ENCODE measurements around the gene CGRRF1. TPM values are rescaled to one million over a fixed set of nuclear protein-coding genes. Genes with fewer than 3 reads are reported as not detected.

CGRRF1 gene
- total RNA-seq, 1 donor from 2014 or later, result 23.8 TPM

DNA sequence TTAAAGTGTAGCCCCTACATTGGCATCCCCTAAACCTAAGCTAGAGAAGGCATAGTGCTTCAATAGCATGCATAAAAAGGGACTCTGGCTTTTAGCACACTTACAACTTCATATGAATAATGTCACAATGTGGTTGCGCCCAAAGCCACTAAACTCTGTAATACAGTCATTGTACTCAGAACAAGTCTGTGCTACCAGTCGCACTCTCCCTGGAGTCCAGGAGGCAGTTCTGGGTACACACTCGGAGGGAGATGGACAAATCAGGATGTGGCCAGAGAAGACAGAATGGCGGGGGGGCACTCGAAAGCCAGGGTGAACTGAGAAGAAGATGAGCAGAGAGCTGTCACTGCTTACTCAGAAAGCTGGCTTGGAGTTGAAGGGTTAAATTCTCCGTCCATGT is 67.8 kb downstream of the CGRRF1 start:
- H3K9me3 Mint-ChIP-seq, result peaks cover 3% of the 10 kb centered on the region
- TF ChIP-seq, protein P1, sequence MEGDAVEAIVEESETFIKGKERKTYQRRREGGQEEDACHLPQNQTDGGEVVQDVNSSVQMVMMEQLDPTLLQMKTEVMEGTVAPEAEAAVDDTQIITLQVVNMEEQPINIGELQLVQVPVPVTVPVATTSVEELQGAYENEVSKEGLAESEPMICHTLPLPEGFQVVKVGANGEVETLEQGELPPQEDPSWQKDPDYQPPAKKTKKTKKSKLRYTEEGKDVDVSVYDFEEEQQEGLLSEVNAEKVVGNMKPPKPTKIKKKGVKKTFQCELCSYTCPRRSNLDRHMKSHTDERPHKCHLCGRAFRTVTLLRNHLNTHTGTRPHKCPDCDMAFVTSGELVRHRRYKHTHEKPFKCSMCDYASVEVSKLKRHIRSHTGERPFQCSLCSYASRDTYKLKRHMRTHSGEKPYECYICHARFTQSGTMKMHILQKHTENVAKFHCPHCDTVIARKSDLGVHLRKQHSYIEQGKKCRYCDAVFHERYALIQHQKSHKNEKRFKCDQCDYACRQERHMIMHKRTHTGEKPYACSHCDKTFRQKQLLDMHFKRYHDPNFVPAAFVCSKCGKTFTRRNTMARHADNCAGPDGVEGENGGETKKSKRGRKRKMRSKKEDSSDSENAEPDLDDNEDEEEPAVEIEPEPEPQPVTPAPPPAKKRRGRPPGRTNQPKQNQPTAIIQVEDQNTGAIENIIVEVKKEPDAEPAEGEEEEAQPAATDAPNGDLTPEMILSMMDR (conservative IDR thresholded peaks at IDR 0.05), result no peak

DNA sequence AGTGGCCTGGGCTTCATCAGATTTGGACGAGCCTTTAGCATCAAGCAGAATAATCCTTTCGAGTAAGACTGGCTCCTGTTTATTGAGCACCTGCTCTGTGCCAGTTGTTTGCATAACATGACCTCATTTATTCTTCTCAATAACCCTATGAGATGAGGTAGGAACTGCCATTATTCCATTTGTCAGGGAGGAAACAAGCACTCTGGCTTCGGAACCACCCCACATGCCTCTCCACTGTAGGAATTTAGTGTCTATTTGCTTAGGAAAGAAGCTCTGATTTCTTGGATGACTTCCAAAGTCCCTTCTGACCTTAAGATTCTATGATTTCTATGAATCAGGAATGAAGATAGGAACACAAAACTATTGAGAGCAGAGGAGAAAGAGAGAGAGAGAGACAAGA is 68.3 kb downstream of the CGRRF1 start:
- Mint-ChIP-seq H3K4me3 (no peak overlapping the region), H3K27ac (ENCODE audit: unreplicated experiment) (no peak overlapping the region), H3K4me1 (peaks cover 16% of the 10 kb centered on the region), H3K36me3 (ENCODE audit: low read depth) (peaks cover 8% of the 10 kb centered on the region), H3K9me3 (peaks cover 3% of the 10 kb centered on the region), H3K27me3 (ENCODE audit: low read depth) (no peaks in the 10 kb centered on the region)
- no peak for DNase-seq (ENCODE audit: low read depth, low spot score)
- TF ChIP-seq, protein P1 (conservative IDR thresholded peaks at IDR 0.05), result no peak

More for the DNA sequence above, 67.8 kb downstream of the CGRRF1 start:
- H3K27ac Mint-ChIP-seq (ENCODE audit: unreplicated experiment), result no peak overlapping the region
- no peak overlapping the region for H3K4me3 Mint-ChIP-seq
- H3K36me3 Mint-ChIP-seq (ENCODE audit: low read depth), result peaks cover 9% of the 10 kb centered on the region
- no peak for DNase-seq (ENCODE audit: low read depth, low spot score)
- H3K27me3 Mint-ChIP-seq (ENCODE audit: low read depth), result no peaks in the 10 kb centered on the region
- H3K4me1 Mint-ChIP-seq, result peaks cover 16% of the 10 kb centered on the region

DNA sequence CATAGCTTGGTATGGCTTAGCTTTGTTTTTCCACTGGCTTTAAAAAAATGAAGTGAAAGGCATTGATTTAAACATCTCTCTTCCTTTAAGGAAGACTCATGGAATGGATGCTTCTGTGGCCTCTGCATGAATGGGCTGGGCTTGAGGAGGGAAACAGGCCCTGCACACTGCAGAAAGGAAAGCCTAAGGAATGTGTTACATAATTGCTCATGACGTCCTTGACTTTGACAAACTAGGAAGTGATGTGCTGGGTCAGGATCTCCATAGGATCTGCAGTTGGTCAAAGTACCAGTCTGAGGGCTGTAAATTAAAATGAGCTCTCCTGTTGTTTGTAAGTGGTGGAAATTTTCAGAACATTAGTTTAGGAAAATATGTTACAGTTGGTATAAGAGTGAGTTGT is 69.9 kb downstream of the CGRRF1 start:
- Mint-ChIP-seq H3K4me3 (no peak overlapping the region), H3K27ac (ENCODE audit: unreplicated experiment) (no peak overlapping the region), H3K36me3 (ENCODE audit: low read depth) (peaks cover 3% of the 10 kb centered on the region), H3K27me3 (ENCODE audit: low read depth) (no peaks in the 10 kb centered on the region), H3K9me3 (no peaks in the 10 kb centered on the region), H3K4me1 (peaks cover 21% of the 10 kb centered on the region)
- no peak for DNase-seq (ENCODE audit: low read depth, low spot score)
- TF ChIP-seq, protein P1 (conservative IDR thresholded peaks at IDR 0.05), result no peak

DNA sequence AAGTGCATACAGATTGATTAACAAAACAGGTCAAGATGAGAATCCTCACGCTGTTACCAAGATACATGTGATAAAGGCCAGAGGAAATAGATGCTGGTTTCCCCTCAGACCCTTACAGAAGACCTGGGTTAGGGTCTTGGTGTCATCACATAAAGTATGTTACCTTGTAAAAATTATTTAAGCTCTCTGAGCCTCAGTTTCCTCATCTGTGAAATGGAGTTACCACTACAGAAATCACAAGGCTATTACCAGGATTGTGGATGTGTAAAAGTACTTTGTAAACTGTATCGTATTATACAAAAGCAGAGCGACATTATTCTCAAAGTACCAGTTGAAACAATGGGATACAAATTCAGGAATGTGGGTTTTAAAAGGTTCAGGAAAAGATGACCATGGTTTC is 71.2 kb downstream of the CGRRF1 start:
- no peak overlapping the region for H3K27ac Mint-ChIP-seq (ENCODE audit: unreplicated experiment)
- no peak overlapping the region for H3K4me3 Mint-ChIP-seq
- TF ChIP-seq, protein P1 (conservative IDR thresholded peaks at IDR 0.05), result no peak
- peaks cover 2% of the 10 kb centered on the region for H3K9me3 Mint-ChIP-seq
- no peaks in the 10 kb centered on the region for H3K27me3 Mint-ChIP-seq (ENCODE audit: low read depth)
- peaks cover 7% of the 10 kb centered on the region for H3K36me3 Mint-ChIP-seq (ENCODE audit: low read depth)
- DNase-seq (ENCODE audit: low read depth, low spot score), result no peak
- H3K4me1 Mint-ChIP-seq, result peaks cover 21% of the 10 kb centered on the region

DNA sequence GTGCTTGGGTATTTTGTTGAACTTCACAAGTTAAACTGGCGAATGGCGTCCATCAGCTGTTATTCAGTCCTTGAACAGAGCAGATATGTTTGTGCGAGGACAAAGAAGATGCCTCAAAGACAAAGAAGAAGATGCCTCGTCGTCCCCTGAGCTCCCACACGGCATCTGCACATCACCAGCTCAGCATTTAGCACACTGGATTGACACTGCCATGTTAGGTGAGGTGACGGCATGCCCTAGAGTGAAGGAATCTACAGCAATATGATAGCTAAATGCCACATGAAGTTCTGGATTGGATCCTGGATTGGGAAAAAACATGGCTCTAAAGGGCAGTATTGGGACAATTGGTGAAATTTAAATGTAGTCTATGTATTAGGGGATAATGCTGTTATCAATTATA is 72.6 kb downstream of the CGRRF1 start:
- peaks cover 14% of the 10 kb centered on the region for H3K9me3 Mint-ChIP-seq
- peaks cover 21% of the 10 kb centered on the region for H3K4me1 Mint-ChIP-seq
- peaks cover 19% of the 10 kb centered on the region for H3K36me3 Mint-ChIP-seq (ENCODE audit: low read depth)
- TF ChIP-seq, protein P1 (conservative IDR thresholded peaks at IDR 0.05), result no peak
- no peaks in the 10 kb centered on the region for H3K27me3 Mint-ChIP-seq (ENCODE audit: low read depth)
- H3K4me3 Mint-ChIP-seq, result no peak overlapping the region
- no peak for DNase-seq (ENCODE audit: low read depth, low spot score)
- peak overlapping the region; percentile 35 for H3K27ac Mint-ChIP-seq (ENCODE audit: unreplicated experiment)

DNA sequence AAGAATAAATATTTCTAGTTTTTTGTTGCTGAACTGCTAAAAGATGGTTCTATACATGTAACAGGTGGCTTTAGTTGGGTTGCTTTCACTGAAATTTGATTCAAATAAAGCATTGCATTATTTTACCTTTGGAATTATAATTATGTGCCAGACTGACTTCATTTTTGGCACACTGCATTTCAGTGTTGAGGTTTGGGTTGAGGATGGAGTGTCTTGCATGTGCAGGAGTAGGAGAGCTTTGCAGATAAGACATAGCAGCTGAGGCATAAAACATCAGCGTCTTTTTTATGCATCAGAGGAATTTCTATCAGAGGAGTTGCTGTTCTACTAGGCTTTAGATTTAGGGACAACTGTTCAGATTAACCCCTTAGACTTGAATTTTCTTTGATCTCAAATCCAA is 74.4 kb downstream of the CGRRF1 start:
- DNase-seq (ENCODE audit: low read depth, low spot score), result no peak
- Mint-ChIP-seq H3K9me3 (peaks cover 14% of the 10 kb centered on the region), H3K4me1 (peaks cover 18% of the 10 kb centered on the region), H3K4me3 (no peak overlapping the region), H3K36me3 (ENCODE audit: low read depth) (peaks cover 19% of the 10 kb centered on the region), H3K27me3 (ENCODE audit: low read depth) (no peaks in the 10 kb centered on the region), H3K27ac (ENCODE audit: unreplicated experiment) (no peak overlapping the region)
- TF ChIP-seq, protein P1 (conservative IDR thresholded peaks at IDR 0.05), result no peak

Data from neural crest cell (in vitro differentiated cells).